Muscle of leg (tissue), 11 donors: ENCODE data around the gene COL18A1. TPM values are rescaled to one million over a fixed set of nuclear protein-coding genes. Genes with fewer than 3 reads are reported as not detected.
A peak's percentile ranks its signal among the peaks of the same experiment; 100 is the strongest.

Source experiments
- DNase-seq: peaks from one replicate; pipeline ENCODE4 v3.0.0; 2013
- H3K27ac ChIP-seq: one replicate; pipeline ENCODE4 v1.5.1; 2013; ENCODE audit warnings: mild to moderate bottlenecking, low read length, control low read depth
- H3K27me3 ChIP-seq: one replicate; pipeline ENCODE4 v1.6.1; 2013; ENCODE audit warnings: low read length; ENCODE audit not compliant: control insufficient read depth, insufficient read depth
- H3K36me3 ChIP-seq: one replicate; pipeline ENCODE4 v1.6.1; 2013; ENCODE audit warnings: low read length; ENCODE audit not compliant: control insufficient read depth, insufficient read depth
- H3K4me1 ChIP-seq: one replicate; pipeline ENCODE4 v1.6.1; 2013; ENCODE audit warnings: low read length; ENCODE audit not compliant: control insufficient read depth, insufficient read depth
- H3K4me3 ChIP-seq: one replicate; pipeline ENCODE4 v1.5.1; 2013; ENCODE audit warnings: low read length, control low read depth
- H3K9me3 ChIP-seq: replicated peaks from 2 replicates; pipeline ENCODE4 v1.6.1; 2013; ENCODE audit warnings: low read depth, low read length; ENCODE audit not compliant: control insufficient read depth
- WGBS: methylation state at CpG from one replicate; pipeline ENCODE4 v1.1.5; 2013; ENCODE audit warnings: missing lambda C conversion rate; ENCODE audit not compliant: insufficient coverage; 5-methylcytosine and 5-hydroxymethylcytosine counted together
- polyA plus RNA-seq, 8 donors: library from polyadenylated mRNA; unstranded; fragments of 120-200 nt; gene quantifications; one replicate each; pipeline versions ENCODE4 v1.2.1 to v1.2.3, GENCODE V29; 2013; ENCODE audit warnings: inconsistent platforms in 1 of 8, low replicate concordance in 1 of 8; ENCODE audit not compliant: insufficient read length in 8 of 8, insufficient read depth in 1 of 8
- total RNA-seq: library from RNA; stranded (reverse); fragments of 120-200 nt; gene quantifications from one replicate; pipeline ENCODE4 v1.2.4, GENCODE V29; 2013

COL18A1 gene
- total and polyA plus RNA-seq, 9 donors: 58.4 to 141 (median 95.6) TPM

DNA sequence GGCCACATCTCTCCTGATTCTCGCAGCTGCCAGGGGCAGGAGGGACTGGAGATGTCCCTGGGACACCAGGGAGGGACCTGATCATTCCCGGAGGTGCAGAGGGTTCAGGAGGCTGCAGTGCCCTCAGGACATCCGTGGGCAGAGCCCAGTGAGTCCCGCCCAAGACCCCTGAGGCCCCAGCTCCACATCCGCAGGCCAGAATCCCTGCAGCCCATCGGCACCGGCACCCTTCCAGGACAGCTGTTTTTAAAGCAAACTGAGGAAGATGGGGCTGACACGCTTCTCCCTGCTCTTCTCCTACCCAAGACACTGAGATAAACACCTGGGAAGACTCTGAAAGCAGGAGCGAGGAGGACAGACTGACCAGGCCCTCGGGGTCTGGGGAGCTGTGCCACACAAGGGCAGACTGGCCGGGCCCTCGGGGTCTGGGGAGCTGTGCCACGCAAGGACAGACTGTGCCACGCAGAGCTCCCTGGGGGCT is 111.7 kb downstream of the COL18A1 start:
- Histone ChIP-seq H3K36me3 (peaks cover 48% of the 10 kb centered on the region), H3K9me3 (peaks cover 25% of the 10 kb centered on the region), H3K4me1 (no peaks in the 10 kb centered on the region), H3K27me3 (no peaks in the 10 kb centered on the region), H3K27ac (no peak overlapping the region), H3K4me3 (no peak overlapping the region)
- no peak for DNase-seq
- 88% methylated on average over 13 of the region's 14 CpGs for WGBS

- Histone ChIP-seq H3K4me3 (no peak overlapping the region), H3K9me3 (peaks cover 27% of the 10 kb centered on the region), H3K27me3 (no peaks in the 10 kb centered on the region), H3K4me1 (no peaks in the 10 kb centered on the region), H3K27ac (no peak overlapping the region), H3K36me3 (peaks cover 41% of the 10 kb centered on the region)
- no peak for DNase-seq
- 92% methylated on average over 10 of the region's 15 CpGs for WGBS
Observed at GRCh38 chr21:45517249-45518065, 112.5 kb downstream of the COL18A1 start.

- peaks cover 27% of the 10 kb centered on the region for H3K9me3 ChIP-seq
- no peak overlapping the region for H3K4me3 ChIP-seq
- H3K27ac ChIP-seq: no peak overlapping the region
- WGBS: no CpG with 5 or more reads among the region's 2 CpGs
- no peaks in the 10 kb centered on the region for H3K4me1 ChIP-seq
- peaks cover 34% of the 10 kb centered on the region for H3K36me3 ChIP-seq
- no peaks in the 10 kb centered on the region for H3K27me3 ChIP-seq
- no peak for DNase-seq
Observed at GRCh38 chr21:45518742-45519141, 113.8 kb downstream of the COL18A1 start.

DNA sequence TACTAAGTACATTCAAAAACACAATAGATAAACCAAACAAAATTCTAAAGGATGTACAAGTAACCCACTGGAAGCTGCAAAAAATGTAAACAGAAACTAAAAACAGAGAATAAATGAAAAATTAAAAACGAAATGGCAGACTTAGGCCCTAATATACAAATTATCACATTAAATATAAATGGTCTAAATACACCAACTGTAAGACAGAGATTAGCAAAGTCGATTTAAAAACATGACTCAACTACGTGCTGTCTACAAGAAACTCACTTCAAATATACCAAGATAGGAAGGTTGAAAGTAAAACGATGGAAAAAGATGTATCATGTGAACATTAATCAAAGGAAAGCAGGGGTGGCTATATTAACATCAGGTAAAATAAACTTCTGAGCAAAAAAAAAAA is 114.2 kb downstream of the COL18A1 start:
- WGBS: no CpG with 5 or more reads among the region's 4 CpGs
- no peak for DNase-seq
- Histone ChIP-seq H3K4me1 (no peaks in the 10 kb centered on the region), H3K27me3 (no peaks in the 10 kb centered on the region), H3K4me3 (no peak overlapping the region), H3K9me3 (peaks cover 27% of the 10 kb centered on the region), H3K36me3 (peaks cover 30% of the 10 kb centered on the region), H3K27ac (no peak overlapping the region)

GRCh38 chr21:45521241-45521640 is 116.3 kb downstream of the COL18A1 start:
- no peaks in the 10 kb centered on the region for H3K27me3 ChIP-seq
- peaks cover 27% of the 10 kb centered on the region for H3K9me3 ChIP-seq
- peaks cover 19% of the 10 kb centered on the region for H3K36me3 ChIP-seq
- peaks cover 9% of the 10 kb centered on the region for H3K4me1 ChIP-seq
- DNase-seq: no peak
- H3K4me3 ChIP-seq: no peak overlapping the region
- H3K27ac ChIP-seq: no peak overlapping the region
- WGBS: no CpG with 5 or more reads among the region's 2 CpGs

- no peak overlapping the region for H3K27ac ChIP-seq
- no peak for DNase-seq
- no peaks in the 10 kb centered on the region for H3K27me3 ChIP-seq
- peaks cover 9% of the 10 kb centered on the region for H3K4me1 ChIP-seq
- peaks cover 26% of the 10 kb centered on the region for H3K9me3 ChIP-seq
- 83% methylated on average over 1 of the region's 6 CpGs for WGBS
- peaks cover 12% of the 10 kb centered on the region for H3K36me3 ChIP-seq
- no peak overlapping the region for H3K4me3 ChIP-seq
Observed at GRCh38 chr21:45522381-45522780, 117.4 kb downstream of the COL18A1 start.

DNA sequence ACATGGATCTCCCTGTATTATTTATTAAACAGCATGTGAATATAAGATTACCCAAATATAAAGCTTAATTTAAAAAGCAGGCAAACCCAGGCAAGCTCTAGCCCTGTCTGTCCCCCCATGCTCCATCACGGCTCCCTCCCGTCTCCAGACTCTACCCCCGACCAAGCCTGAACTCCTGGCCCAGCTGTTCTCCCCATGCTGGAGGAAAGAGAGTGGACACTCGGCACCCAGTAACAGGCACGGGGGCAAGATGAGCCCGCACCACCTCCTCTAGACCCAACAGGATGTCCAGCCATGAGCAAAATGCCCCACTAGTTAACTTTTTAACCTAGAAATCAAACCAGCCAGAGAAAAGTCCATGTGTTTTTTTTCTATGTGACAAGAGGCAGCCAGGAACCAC is 118.0 kb downstream of the COL18A1 start:
- Histone ChIP-seq H3K4me3 (no peak overlapping the region), H3K27me3 (no peaks in the 10 kb centered on the region), H3K27ac (no peak overlapping the region), H3K36me3 (peaks cover 12% of the 10 kb centered on the region), H3K9me3 (peaks cover 25% of the 10 kb centered on the region), H3K4me1 (peaks cover 9% of the 10 kb centered on the region)
- no peak for DNase-seq
- 87% methylated on average over 4 of the region's 6 CpGs for WGBS

DNA sequence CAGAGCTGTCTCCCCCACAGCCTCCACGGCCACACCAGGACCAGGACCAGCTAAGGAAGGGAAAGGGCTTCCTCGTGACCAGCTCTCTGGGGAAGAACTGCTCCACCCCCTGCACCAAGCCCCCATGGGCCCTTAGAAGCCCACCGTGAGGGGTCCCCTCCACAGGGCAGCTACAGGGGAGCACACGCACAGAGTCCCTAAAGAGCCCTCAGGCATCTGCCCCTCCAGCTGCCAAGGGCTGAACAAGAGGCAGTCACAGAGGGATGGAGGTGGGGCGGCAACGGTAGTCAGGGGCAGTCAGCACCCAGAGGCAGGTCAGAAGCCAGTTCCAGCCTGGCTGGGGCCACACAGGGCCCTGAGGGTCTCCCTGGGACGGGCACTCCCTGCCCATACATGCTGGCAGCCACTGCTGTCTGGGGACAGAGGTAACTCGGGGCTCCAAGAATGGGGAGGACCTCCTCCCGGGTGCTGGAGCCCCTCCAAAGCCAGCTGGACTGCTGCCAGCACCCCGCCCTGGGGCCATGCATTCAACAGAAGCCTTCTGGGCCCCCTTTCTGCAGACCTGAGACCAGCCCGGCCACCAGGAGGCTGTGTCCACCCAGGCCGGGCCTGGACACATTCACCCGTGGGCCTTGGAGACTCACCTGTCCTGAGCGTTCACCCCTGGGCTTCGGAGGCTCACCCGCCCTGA is 118.6 kb downstream of the COL18A1 start:
- 82% methylated on average over 11 of the region's 16 CpGs for WGBS
- DNase-seq: no peak
- H3K9me3 ChIP-seq: peaks cover 22% of the 10 kb centered on the region
- H3K4me1 ChIP-seq: peaks cover 9% of the 10 kb centered on the region
- no peaks in the 10 kb centered on the region for H3K27me3 ChIP-seq
- H3K4me3 ChIP-seq: no peak overlapping the region
- no peak overlapping the region for H3K27ac ChIP-seq
- H3K36me3 ChIP-seq: peaks cover 15% of the 10 kb centered on the region

DNA sequence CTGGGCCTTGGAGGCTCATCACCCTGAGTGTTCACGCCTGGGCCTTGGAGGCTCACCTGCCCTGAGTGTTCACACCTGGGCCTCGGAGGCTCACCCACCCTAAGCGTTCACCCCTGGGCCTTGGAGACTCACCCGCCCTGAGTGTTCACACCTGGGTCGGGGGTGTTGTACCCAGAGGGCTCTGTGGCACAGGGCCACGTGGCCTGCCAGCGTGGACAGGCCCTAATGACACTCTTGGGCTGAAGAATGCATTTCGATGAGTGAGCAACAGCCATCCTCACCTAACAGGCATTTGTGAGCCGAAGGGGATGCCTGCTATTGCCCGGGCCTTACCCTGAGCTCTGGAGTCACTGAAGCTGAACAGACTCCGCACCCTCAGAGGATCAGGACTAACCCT is 119.8 kb downstream of the COL18A1 start:
- peaks cover 9% of the 10 kb centered on the region for H3K4me1 ChIP-seq
- H3K9me3 ChIP-seq: peaks cover 15% of the 10 kb centered on the region
- H3K4me3 ChIP-seq: no peak overlapping the region
- DNase-seq: no peak
- no peaks in the 10 kb centered on the region for H3K27me3 ChIP-seq
- no peak overlapping the region for H3K27ac ChIP-seq
- 76% methylated on average over 10 of the region's 11 CpGs for WGBS
- peaks cover 21% of the 10 kb centered on the region for H3K36me3 ChIP-seq

GRCh38 chr21:45525153-45525909 is 120.4 kb downstream of the COL18A1 start:
- Histone ChIP-seq H3K4me3 (no peak overlapping the region), H3K27ac (no peak overlapping the region), H3K36me3 (peaks cover 26% of the 10 kb centered on the region), H3K9me3 (peaks cover 15% of the 10 kb centered on the region), H3K4me1 (peaks cover 9% of the 10 kb centered on the region), H3K27me3 (no peaks in the 10 kb centered on the region)
- peak; percentile 69 for DNase-seq
- WGBS: 64% methylated on average over 29 of the region's 29 CpGs
